CD4-positive, alpha-beta T cell (primary cell): ENCODE data around the gene CPE. TPM values are rescaled to one million over a fixed set of nuclear protein-coding genes. Genes with fewer than 3 reads are reported as not detected.

Source experiments
- ATAC-seq: fragments of 200-7000 bp; cut with Tn5 transposase; one replicate; pipeline ENCODE4 v1.10.0; 2022; ENCODE audit warnings: mild to moderate bottlenecking; ENCODE audit not compliant: poor library complexity
- CTCF ChIA-PET: fragments of 350-600 bp; sonication (Branson Sonifier 250); formaldehyde crosslinking; loops from one replicate; lab custom pipeline; 2021; ENCODE audit warnings: antibody characterized with exemption, inconsistent platforms; lab: Charles Lee
- POLR2A ChIA-PET: fragments of 350-600 bp; sonication (Branson Sonifier 250); formaldehyde crosslinking; loops from one replicate; lab custom pipeline; 2021; ENCODE audit warnings: antibody characterized with exemption, inconsistent platforms; lab: Charles Lee
- DNase-seq, 14 experiments: peaks; one replicate each; pipeline ENCODE4 v3.0.0-alpha.2; 2013 to 2020; ENCODE audit warnings: mixed read lengths in 2 of 14
- H3K27ac ChIP-seq, 2 donors: one replicate each; pipeline versions ENCODE4 v1.5.1 to v1.7.0; 2013; ENCODE audit warnings: low read length in 2 of 2, low read depth in 1 of 2, mild to moderate bottlenecking in 1 of 2
- H3K27me3 ChIP-seq, 2 experiments: 1 replicate in 1 of 2; 2 replicates in 1 of 2; pipeline versions ENCODE4 v1.6.1 to v1.7.0; 2013; ENCODE audit warnings: low read length in 2 of 2, control low read depth in 1 of 2, mild to moderate bottlenecking in 1 of 2, moderate library complexity in 1 of 2; ENCODE audit not compliant: insufficient read depth in 2 of 2, control insufficient read depth in 1 of 2
- H3K36me3 ChIP-seq: one replicate; pipeline ENCODE4 v1.6.1; 2013; ENCODE audit warnings: low read length, control low read depth; ENCODE audit not compliant: insufficient read depth
- H3K4me1 ChIP-seq: one replicate; pipeline ENCODE4 v1.6.1; 2013; ENCODE audit warnings: low read length, control low read depth; ENCODE audit not compliant: insufficient read depth
- H3K4me3 ChIP-seq: one replicate; pipeline ENCODE4 v1.5.1; 2013; ENCODE audit warnings: mild to moderate bottlenecking, low read length, moderate library complexity
- H3K9me3 ChIP-seq, 2 experiments: 1 replicate in 1 of 2; 2 replicates in 1 of 2; pipeline versions ENCODE4 v1.6.1 to v1.7.0; 2013; ENCODE audit warnings: low read length in 2 of 2, mild to moderate bottlenecking in 2 of 2, control low read depth in 1 of 2, moderate library complexity in 1 of 2; ENCODE audit not compliant: control insufficient read depth in 1 of 2, insufficient read depth in 1 of 2
- H3K27ac Mint-ChIP-seq: one replicate; pipeline ENCODE4 v1.8.0; 2020; ENCODE audit warnings: mixed read lengths
- H3K27me3 Mint-ChIP-seq: one replicate; pipeline ENCODE4 v1.8.0; 2021; ENCODE audit warnings: mixed read lengths
- H3K36me3 Mint-ChIP-seq: one replicate; pipeline ENCODE4 v1.8.0; 2021; ENCODE audit warnings: low read depth, mixed read lengths
- H3K4me1 Mint-ChIP-seq: one replicate; pipeline ENCODE4 v1.8.0; 2021; ENCODE audit warnings: low read depth, mixed read lengths
- H3K4me3 Mint-ChIP-seq: one replicate; pipeline ENCODE4 v1.8.0; 2020; ENCODE audit warnings: mild to moderate bottlenecking, mixed read lengths
- H3K9me3 Mint-ChIP-seq: one replicate; pipeline ENCODE4 v1.8.0; 2020; ENCODE audit warnings: mixed read lengths
- CTCF ChIP-seq: fragments of 200-600 bp; IDR thresholded peaks from one replicate; pipeline ENCODE4 v1.8.0; 2022; ENCODE audit warnings: antibody characterized with exemption, mild to moderate bottlenecking
- intact Hi-C, 2 experiments: fragments of 100-400 bp; cut with DNase I in 1 of 2; cut with micrococcal nuclease in 1 of 2; formaldehyde crosslinking; loops; one replicate each; pipeline versions ENCODE4 v1.15.1 to v1.9.0; 2023 to 2025; cut with DNase I, micrococcal nuclease
- total RNA-seq, 174 experiments: library from RNA in 2 of 174; stranded (reverse) in 2 of 174; gene quantifications; one replicate each; pipeline ENCODE4 v1.2.3 and lab custom pipeline; 2021 to 2026

CPE gene
- total RNA-seq, 2 experiments from 2014 or later: not detected

- no peak for TF ChIP-seq CTCF
These were observed 3.8 kb downstream of the CPE start for GRCh38 chr4:165382640-165383039.

GRCh38 chr4:165383591-165384073 lies 4.8 kb downstream of the CPE start:
- DNase-seq (no peak), ATAC-seq (no peak)
- H3K27ac Mint-ChIP-seq: no peak overlapping the region
- POLR2A ChIA-PET: no interaction called here
- intact Hi-C loops: no loop called here
- Histone ChIP-seq H3K4me3 (no peak overlapping the region), H3K36me3 (no peaks in the 10 kb centered on the region), H3K27me3 (peaks cover 4 to 26% of the 10 kb centered on the region in 2 experiments), H3K27ac (no peak overlapping the region), H3K9me3 (no peaks in the 10 kb centered on the region), H3K4me1 (peaks cover 5% of the 10 kb centered on the region)
- CTCF ChIA-PET: interaction anchor here (0.5 kb wide), 1 partner anchor 95 kb away, joined by 3 read pairs; no protein-coding TSS in a partner anchor
- H3K4me1 Mint-ChIP-seq: no peaks in the 10 kb centered on the region
- TF ChIP-seq CTCF: no peak
- H3K9me3 Mint-ChIP-seq: no peaks in the 10 kb centered on the region
- H3K4me3 Mint-ChIP-seq: no peak overlapping the region
- H3K36me3 Mint-ChIP-seq: no peaks in the 10 kb centered on the region
- peaks cover 69% of the 10 kb centered on the region for H3K27me3 Mint-ChIP-seq

More at GRCh38 chr4:165382640-165383039, 3.8 kb downstream of the CPE start:
- ATAC-seq (no peak), DNase-seq (no peak)
- Histone ChIP-seq H3K9me3 (no peaks in the 10 kb centered on the region), H3K4me1 (peaks cover 7% of the 10 kb centered on the region), H3K36me3 (no peaks in the 10 kb centered on the region), H3K27ac (no peak overlapping the region), H3K4me3 (no peak overlapping the region), H3K27me3 (peaks cover 13 to 36% of the 10 kb centered on the region in 2 experiments)
- Mint-ChIP-seq H3K27me3 (peaks cover 79% of the 10 kb centered on the region), H3K4me3 (no peak overlapping the region), H3K36me3 (no peaks in the 10 kb centered on the region), H3K27ac (no peak overlapping the region), H3K4me1 (no peaks in the 10 kb centered on the region), H3K9me3 (no peaks in the 10 kb centered on the region)
- intact Hi-C loops: no loop called here
- ChIA-PET CTCF (no interaction called here), POLR2A (interaction anchor here (0.7 kb wide), 1 partner anchor 23 kb away, joined by 3 read pairs; no protein-coding TSS in a partner anchor)

- CTCF ChIA-PET: interaction anchor here (0.5 kb wide), 1 partner anchor 95 kb away, joined by 3 read pairs; no protein-coding TSS in a partner anchor
- H3K36me3 Mint-ChIP-seq: no peaks in the 10 kb centered on the region
- ATAC-seq: no peak
- no peak for DNase-seq
- Histone ChIP-seq H3K36me3 (no peaks in the 10 kb centered on the region), H3K9me3 (no peaks in the 10 kb centered on the region), H3K27me3 (peaks cover 2 to 22% of the 10 kb centered on the region in 2 experiments), H3K4me1 (peaks cover 2% of the 10 kb centered on the region), H3K4me3 (no peak overlapping the region), H3K27ac (no peak overlapping the region)
- H3K4me1 Mint-ChIP-seq: no peaks in the 10 kb centered on the region
- no peak overlapping the region for H3K27ac Mint-ChIP-seq
- POLR2A ChIA-PET: no interaction called here
- intact Hi-C loops: no loop called here
- no peak for TF ChIP-seq CTCF
- H3K27me3 Mint-ChIP-seq: peaks cover 65% of the 10 kb centered on the region
- H3K9me3 Mint-ChIP-seq: no peaks in the 10 kb centered on the region
- H3K4me3 Mint-ChIP-seq: no peak overlapping the region
These were observed 5.4 kb downstream of the CPE start for GRCh38 chr4:165384186-165384585.
